ENCODE data around the gene SESN1.

DNA sequence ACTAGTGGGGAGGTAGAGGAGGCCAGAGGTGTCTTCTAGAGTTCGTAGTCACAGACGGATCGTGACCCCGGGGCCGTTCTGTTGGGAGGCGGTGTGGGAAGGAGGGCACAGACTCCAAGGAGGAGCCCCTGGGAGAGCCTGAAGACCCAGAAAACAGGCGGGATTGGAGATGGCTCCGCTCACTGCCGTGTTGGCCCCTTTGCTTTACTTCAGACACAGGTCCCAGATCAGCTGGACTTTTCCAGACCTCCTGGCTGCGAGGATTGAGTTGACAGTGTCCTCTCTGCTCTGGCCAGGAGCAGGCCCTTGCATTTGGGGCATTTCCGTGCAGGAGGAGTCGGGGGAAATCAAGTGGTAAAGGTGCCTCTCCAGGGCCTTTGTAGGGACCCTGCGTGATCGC, 133.6 kb downstream of the SESN1 start:
- no peak for TF ChIP-seq KDM1A (IDR thresholded peaks at IDR 0.05; ENCODE audit: low read depth)
- TF ChIP-seq, protein P1, sequence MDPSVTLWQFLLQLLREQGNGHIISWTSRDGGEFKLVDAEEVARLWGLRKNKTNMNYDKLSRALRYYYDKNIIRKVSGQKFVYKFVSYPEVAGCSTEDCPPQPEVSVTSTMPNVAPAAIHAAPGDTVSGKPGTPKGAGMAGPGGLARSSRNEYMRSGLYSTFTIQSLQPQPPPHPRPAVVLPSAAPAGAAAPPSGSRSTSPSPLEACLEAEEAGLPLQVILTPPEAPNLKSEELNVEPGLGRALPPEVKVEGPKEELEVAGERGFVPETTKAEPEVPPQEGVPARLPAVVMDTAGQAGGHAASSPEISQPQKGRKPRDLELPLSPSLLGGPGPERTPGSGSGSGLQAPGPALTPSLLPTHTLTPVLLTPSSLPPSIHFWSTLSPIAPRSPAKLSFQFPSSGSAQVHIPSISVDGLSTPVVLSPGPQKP (IDR thresholded peaks at IDR 0.05; ENCODE audit: low read depth, low read length), result no peak
- TF ChIP-seq POLR2A (IDR thresholded peaks at IDR 0.05; ENCODE audit: low read length), result no peak
- TF ChIP-seq SREBF2 (IDR thresholded peaks at IDR 0.05), result no peak
- TF ChIP-seq CTCF (IDR thresholded peaks at IDR 0.05), result no peak
- no peak for TF ChIP-seq EP300 (IDR thresholded peaks at IDR 0.05)
- TF ChIP-seq HDAC2 (IDR thresholded peaks at IDR 0.05), result no peak
- TF ChIP-seq FOXS1 (CRISPR knock-in tag; IDR thresholded peaks at IDR 0.05), result no peak
- TF ChIP-seq RAD21 (conservative IDR thresholded peaks at IDR 0.05 in 1 of 2, IDR thresholded peaks at IDR 0.05 in 1 of 2), result no peak
- TF ChIP-seq RCOR1 (IDR thresholded peaks at IDR 0.05; ENCODE audit: low read depth, low read length), result no peak
- no peak for TF ChIP-seq ZFP36 (IDR thresholded peaks at IDR 0.05; ENCODE audit: borderline replicate concordance, partially characterized antibody)
- TF ChIP-seq EHMT2 (IDR thresholded peaks at IDR 0.05; ENCODE audit: low read depth), result no peak
